Mucosa of descending colon (tissue), 3 donors: ENCODE data around the gene SPAG17. TPM values are rescaled to one million over a fixed set of nuclear protein-coding genes. Genes with fewer than 3 reads are reported as not detected.

Source experiments
- ATAC-seq: fragments of 200-7000 bp; cut with Tn5 transposase; one replicate; pipeline ENCODE4 v1.9.1; 2020; ENCODE audit warnings: mild to moderate bottlenecking, moderate library complexity
- DNase-seq, 3 donors: peaks; one replicate each; pipeline ENCODE4 v3.0.0-alpha.2; 2020
- H3K36me3 ChIP-seq: fragments of 200-600 bp; one replicate; pipeline ENCODE4 v1.8.0; 2021; ENCODE audit warnings: low read depth, mild to moderate bottlenecking
- H3K4me1 ChIP-seq: fragments of 200-600 bp; one replicate; pipeline ENCODE4 v1.8.0; 2021; ENCODE audit warnings: low read depth, mild to moderate bottlenecking
- H3K4me3 ChIP-seq: fragments of 200-600 bp; one replicate; pipeline ENCODE4 v1.8.0; 2021; ENCODE audit warnings: mild to moderate bottlenecking
- H3K9me3 ChIP-seq: fragments of 200-600 bp; one replicate; pipeline ENCODE4 v1.8.0; 2021; ENCODE audit warnings: mild to moderate bottlenecking
- intact Hi-C, 2 donors: fragments of 100-400 bp; cut with DNase I in 1 of 2; cut with micrococcal nuclease in 1 of 2; formaldehyde crosslinking; loops; one replicate each; pipeline versions ENCODE4 v1.11.0 to v1.11.1; 2022; cut with DNase I, micrococcal nuclease
- total RNA-seq, 3 donors: library from RNA; stranded (reverse); fragmentation: NEBNext Ultra II Directional in 2 of 3; extraction: Animal tissue kit (Norgen Biotek cat#: 25700) in 2 of 3; gene quantifications; one replicate each; pipeline versions ENCODE4 v1.2.1 to v1.2.4, GENCODE V29; 2021 to 2023
- TF ChIP-seq, protein P1 (sequence below): fragments of 200-600 bp; IDR thresholded peaks from one replicate; pipeline ENCODE4 v1.8.0; 2022; ENCODE audit warnings: antibody characterized with exemption, mild to moderate bottlenecking
- donor health status: DM: no; HTN: no; CAD: no; lungs with moderate emphysema.
- donor health status: DM: no; HTN: no; CAD: no.
- donor health status: DM: no; HTN: yes; CAD: no.

SPAG17 gene
- total RNA-seq, 3 donors from 2014 or later = not detected

DNA sequence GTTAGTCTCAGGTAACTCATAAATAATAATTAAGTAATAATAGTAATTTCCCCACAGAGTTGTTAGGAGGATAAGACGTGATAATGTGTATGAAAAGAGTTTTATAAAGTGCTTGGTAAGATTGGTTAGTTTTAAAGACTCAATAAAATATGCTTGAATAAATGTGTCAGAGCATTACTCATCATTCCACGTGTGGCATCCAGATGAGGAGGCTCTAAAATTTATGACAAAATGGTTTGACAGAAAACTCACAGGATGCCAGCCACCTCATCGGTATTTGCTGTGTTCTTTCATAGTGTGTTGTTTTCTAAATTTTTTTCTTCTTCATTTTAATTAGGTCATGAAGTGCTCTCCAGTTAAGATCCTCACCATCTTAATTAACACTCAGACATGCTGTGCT lies 19.1 kb upstream of the SPAG17 start:
- no peak overlapping the region for H3K4me3 ChIP-seq
- TF ChIP-seq, protein P1, sequence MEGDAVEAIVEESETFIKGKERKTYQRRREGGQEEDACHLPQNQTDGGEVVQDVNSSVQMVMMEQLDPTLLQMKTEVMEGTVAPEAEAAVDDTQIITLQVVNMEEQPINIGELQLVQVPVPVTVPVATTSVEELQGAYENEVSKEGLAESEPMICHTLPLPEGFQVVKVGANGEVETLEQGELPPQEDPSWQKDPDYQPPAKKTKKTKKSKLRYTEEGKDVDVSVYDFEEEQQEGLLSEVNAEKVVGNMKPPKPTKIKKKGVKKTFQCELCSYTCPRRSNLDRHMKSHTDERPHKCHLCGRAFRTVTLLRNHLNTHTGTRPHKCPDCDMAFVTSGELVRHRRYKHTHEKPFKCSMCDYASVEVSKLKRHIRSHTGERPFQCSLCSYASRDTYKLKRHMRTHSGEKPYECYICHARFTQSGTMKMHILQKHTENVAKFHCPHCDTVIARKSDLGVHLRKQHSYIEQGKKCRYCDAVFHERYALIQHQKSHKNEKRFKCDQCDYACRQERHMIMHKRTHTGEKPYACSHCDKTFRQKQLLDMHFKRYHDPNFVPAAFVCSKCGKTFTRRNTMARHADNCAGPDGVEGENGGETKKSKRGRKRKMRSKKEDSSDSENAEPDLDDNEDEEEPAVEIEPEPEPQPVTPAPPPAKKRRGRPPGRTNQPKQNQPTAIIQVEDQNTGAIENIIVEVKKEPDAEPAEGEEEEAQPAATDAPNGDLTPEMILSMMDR = no peak
- no peak for ATAC-seq
- no peak for DNase-seq
- intact Hi-C loops = no loop called here
- no peaks in the 10 kb centered on the region for H3K4me1 ChIP-seq
- no peaks in the 10 kb centered on the region for H3K9me3 ChIP-seq
- no peaks in the 10 kb centered on the region for H3K36me3 ChIP-seq

- intact Hi-C loops = no loop called here
- H3K9me3 ChIP-seq = no peaks in the 10 kb centered on the region
- no peak overlapping the region for H3K4me3 ChIP-seq
- ATAC-seq (no peak), DNase-seq (no peak)
- TF ChIP-seq, protein P1 = no peak
- H3K36me3 ChIP-seq = no peaks in the 10 kb centered on the region
- H3K4me1 ChIP-seq = no peaks in the 10 kb centered on the region
Measured at GRCh38 chr1:118202076-118202608, 17.1 kb upstream of the SPAG17 start.

DNA sequence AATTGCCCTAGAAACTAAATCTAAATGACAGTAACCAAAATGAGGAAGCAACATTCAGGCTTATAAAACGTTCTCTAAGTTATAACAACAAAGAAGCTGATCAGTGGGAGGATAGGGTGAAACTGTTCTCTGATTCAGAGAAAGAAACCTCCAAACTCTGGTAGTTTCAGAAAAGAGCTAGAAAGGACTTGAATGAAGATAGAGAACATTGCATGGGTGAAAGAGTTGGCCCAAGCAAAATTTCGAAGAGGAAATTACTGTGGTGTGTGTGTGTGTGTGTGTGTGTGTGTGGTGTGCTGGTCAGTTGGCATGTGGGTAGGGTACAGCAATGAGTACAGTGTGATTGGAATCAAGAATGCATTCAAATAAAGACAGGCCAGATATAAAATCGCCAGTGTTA lies 16.5 kb upstream of the SPAG17 start:
- intact Hi-C loops = no loop called here
- ATAC-seq (no peak), DNase-seq (no peak)
- TF ChIP-seq, protein P1 = no peak
- Histone ChIP-seq H3K9me3 (no peaks in the 10 kb centered on the region), H3K4me3 (no peak overlapping the region), H3K36me3 (no peaks in the 10 kb centered on the region), H3K4me1 (no peaks in the 10 kb centered on the region)

GRCh38 chr1:118200836-118201235 lies 15.8 kb upstream of the SPAG17 start:
- intact Hi-C loops = no loop called here
- ATAC-seq (no peak), DNase-seq (no peak)
- no peaks in the 10 kb centered on the region for H3K36me3 ChIP-seq
- TF ChIP-seq, protein P1 = no peak
- H3K4me1 ChIP-seq = no peaks in the 10 kb centered on the region
- H3K4me3 ChIP-seq = no peak overlapping the region
- no peaks in the 10 kb centered on the region for H3K9me3 ChIP-seq

DNA sequence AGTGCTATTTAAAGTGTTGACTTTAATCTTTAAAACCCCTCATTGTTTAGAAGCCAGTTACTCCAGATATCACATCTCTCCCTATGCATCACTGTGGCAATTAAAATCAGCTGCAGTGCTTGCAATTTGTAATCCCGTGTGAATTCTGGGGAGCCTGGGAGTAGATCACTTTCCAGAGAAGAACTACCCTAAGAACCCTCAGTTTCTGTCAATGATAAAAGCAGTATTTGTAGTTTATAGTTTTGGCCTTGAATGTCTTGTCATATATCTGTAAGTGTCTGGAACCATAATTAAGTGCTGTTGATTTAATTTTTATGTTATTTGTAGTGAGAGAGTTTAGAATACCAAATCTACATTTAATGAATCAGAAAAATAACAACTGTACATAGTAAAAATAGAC lies 5.5 kb upstream of the SPAG17 start:
- Histone ChIP-seq H3K36me3 (no peaks in the 10 kb centered on the region), H3K9me3 (no peaks in the 10 kb centered on the region), H3K4me3 (no peak overlapping the region), H3K4me1 (no peaks in the 10 kb centered on the region)
- intact Hi-C loops = no loop called here
- ATAC-seq (no peak), DNase-seq (no peak)
- TF ChIP-seq, protein P1 = no peak

- ATAC-seq (no peak), DNase-seq (no peak)
- H3K4me3 ChIP-seq = no peak overlapping the region
- intact Hi-C loops = no loop called here
- no peaks in the 10 kb centered on the region for H3K9me3 ChIP-seq
- TF ChIP-seq, protein P1 = no peak
- H3K4me1 ChIP-seq = no peaks in the 10 kb centered on the region
- no peaks in the 10 kb centered on the region for H3K36me3 ChIP-seq
Measured at GRCh38 chr1:118189564-118189963, 4.5 kb upstream of the SPAG17 start.
